ENCODE data around the gene CLCN7. TPM values are rescaled to one million over a fixed set of nuclear protein-coding genes. Genes with fewer than 3 reads are reported as not detected.
A peak's percentile ranks its signal among the peaks of the same experiment; 100 is the strongest.

CLCN7 gene, protein sequence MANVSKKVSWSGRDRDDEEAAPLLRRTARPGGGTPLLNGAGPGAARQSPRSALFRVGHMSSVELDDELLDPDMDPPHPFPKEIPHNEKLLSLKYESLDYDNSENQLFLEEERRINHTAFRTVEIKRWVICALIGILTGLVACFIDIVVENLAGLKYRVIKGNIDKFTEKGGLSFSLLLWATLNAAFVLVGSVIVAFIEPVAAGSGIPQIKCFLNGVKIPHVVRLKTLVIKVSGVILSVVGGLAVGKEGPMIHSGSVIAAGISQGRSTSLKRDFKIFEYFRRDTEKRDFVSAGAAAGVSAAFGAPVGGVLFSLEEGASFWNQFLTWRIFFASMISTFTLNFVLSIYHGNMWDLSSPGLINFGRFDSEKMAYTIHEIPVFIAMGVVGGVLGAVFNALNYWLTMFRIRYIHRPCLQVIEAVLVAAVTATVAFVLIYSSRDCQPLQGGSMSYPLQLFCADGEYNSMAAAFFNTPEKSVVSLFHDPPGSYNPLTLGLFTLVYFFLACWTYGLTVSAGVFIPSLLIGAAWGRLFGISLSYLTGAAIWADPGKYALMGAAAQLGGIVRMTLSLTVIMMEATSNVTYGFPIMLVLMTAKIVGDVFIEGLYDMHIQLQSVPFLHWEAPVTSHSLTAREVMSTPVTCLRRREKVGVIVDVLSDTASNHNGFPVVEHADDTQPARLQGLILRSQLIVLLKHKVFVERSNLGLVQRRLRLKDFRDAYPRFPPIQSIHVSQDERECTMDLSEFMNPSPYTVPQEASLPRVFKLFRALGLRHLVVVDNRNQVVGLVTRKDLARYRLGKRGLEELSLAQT
- 22.7 and 44.3 TPM in 2 replicates for polyA plus RNA-seq (2012; rRNA removed)
- 17.7 and 21.3 TPM in 2 replicates for polyA plus RNA-seq (2012; cell fraction: cytosol; rRNA removed)
- polyA plus RNA-seq (2012; cell fraction: nucleus; rRNA removed), result 152 and 419 TPM in 2 replicates

DNA sequence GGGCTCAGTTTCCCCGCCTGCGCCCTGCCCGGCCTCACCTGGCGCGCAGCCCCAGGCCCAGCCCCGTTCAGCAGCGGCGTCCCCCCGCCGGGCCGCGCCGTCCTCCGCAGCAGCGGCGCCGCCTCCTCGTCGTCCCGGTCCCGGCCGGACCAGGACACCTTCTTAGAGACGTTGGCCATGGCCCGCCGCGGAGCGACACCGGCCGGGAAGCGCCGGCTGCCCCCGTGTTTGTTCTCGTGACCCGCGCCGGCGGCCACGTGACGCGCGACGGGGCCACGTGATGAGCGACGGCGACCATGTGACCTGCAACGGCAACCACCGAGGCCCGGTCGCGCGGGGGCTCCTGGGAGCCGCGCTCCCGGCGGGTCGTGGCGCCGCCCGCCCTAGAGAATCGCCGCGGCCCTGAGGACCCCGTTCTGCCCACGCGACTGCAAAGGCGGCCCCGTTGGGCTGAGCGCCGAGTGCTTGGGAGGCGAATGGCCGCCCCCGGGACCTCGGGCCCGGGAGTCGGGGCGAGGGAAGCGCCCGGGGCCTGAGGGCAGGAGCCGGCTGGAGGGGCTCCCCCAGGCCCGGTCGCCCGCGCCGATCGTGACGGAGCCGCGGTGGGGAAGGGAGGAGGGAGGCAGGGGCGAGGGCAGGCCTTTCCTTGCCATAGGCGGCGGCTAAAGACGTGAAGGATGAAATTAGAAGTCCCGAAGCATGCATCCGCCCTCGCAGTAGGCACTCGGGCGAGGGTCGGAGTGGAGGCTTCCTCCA, at the start of gene CLCN7:
TSS of gene CLCN7 (minus strand) at position 233 of the 756 bp plus-strand sequence. CDS start at position 179, 54 bp downstream.
- peak within 1 kb of the TSS; percentile 77 for H2AFZ ChIP-seq (ENCODE audit: low read depth)
- H3K9ac ChIP-seq, result peak within 1 kb of the TSS; percentile 93
- no peaks in the 10 kb centered on the region for H3K9me3 ChIP-seq
- ChIA-PET POLR2A (interaction anchor here (0.6 to 1.2 kb wide), 3 partner anchors 54 to 681 kb away, joined by 3 to 5 read pairs (median 3); partner anchors contain the start of genes TRAF7 and UQCC4), CTCF (interaction anchor here (1.4 kb wide), 1 partner anchor 19 kb away, joined by 3 read pairs; no protein-coding TSS in a partner anchor)
- DNase-seq, result peak; percentile 99
- peaks cover 51% of the 10 kb centered on the region for H3K79me2 ChIP-seq (ENCODE audit: insufficient read depth)
- H3K27me3 ChIP-seq (ENCODE audit: insufficient read depth), result no peaks in the 10 kb centered on the region
- H3K9me2 ChIP-seq, result no peaks in the 10 kb centered on the region
- H3K4me2 ChIP-seq, result peak within 1 kb of the TSS; percentile 88
- H3K4me3 ChIP-seq (ENCODE audit: low read depth in 2 of 2, low read length in 1 of 2), result peak within 1 kb of the TSS; percentile 72 to 75
- H3K36me3 ChIP-seq (replicated peaks in 1 of 2; ENCODE audit: control insufficient read depth in 1 of 2, insufficient read depth in 2 of 2, low read length in 1 of 2), result no peaks in the 10 kb centered on the region
- no peaks in the 10 kb centered on the region for H4K20me1 ChIP-seq (ENCODE audit: insufficient read depth)
- peaks cover 2% of the 10 kb centered on the region for H3F3A ChIP-seq (replicated peaks; ENCODE audit: insufficient read depth)
- peak within 1 kb of the TSS; percentile 42 to 77; a peak in 3 of 4 replicates for H3K27ac ChIP-seq (ENCODE audit: low read depth in 2 of 2, low read length in 1 of 2)
- WGBS (ENCODE audit: low lambda C conversion rate), result 5% methylated on average over 36 of the region's 99 CpGs
- H3K4me1 ChIP-seq (ENCODE audit: control insufficient read depth in 1 of 2, insufficient read depth in 2 of 2, low read depth in 1 of 2, low read length in 1 of 2), result peaks cover 5 to 11% of the 10 kb centered on the region in 2 experiments; a peak in 2 of 4 replicates
- TF ChIP-seq TAF1 (IDR thresholded peaks at IDR 0.05; ENCODE audit: borderline replicate concordance, low read depth, low read length) (peak; percentile 75; the same call in 1 of the 2 replicates), RFX5 (IDR thresholded peaks at IDR 0.05; ENCODE audit: low read length) (no peak), MXI1 (IDR thresholded peaks at IDR 0.05; ENCODE audit: low read depth, low read length) (peak; percentile 80), TCF12 (IDR thresholded peaks at IDR 0.05) (no peak; the same call in 1 of the 2 replicates), FOXM1 (IDR thresholded peaks at IDR 0.05; ENCODE audit: low read depth) (no peak), FOXJ3 (CRISPR knock-in tag; IDR thresholded peaks at IDR 0.05) (no peak), USF1 (IDR thresholded peaks at IDR 0.05; ENCODE audit: borderline replicate concordance, low read depth) (peak; percentile 99), MEF2A (IDR thresholded peaks at IDR 0.05; ENCODE audit: borderline replicate concordance, low read depth) (no peak), USF2 (IDR thresholded peaks at IDR 0.05; ENCODE audit: borderline replicate concordance, low read depth, low read length) (peak; percentile 99), MAX (IDR thresholded peaks at IDR 0.05; ENCODE audit: low read depth) (peak; percentile 95), GABPA (IDR thresholded peaks at IDR 0.05; ENCODE audit: low read depth) (no peak), SIN3A (IDR thresholded peaks at IDR 0.05; ENCODE audit: borderline replicate concordance, low read depth, low read length) (peak; percentile 64), EP300 (IDR thresholded peaks at IDR 0.05; ENCODE audit: borderline replicate concordance in 1 of 2, low read depth in 1 of 2, low read length in 1 of 2) (no peak), RAD21 (IDR thresholded peaks at IDR 0.05; ENCODE audit: low read length) (no peak), NFIC (IDR thresholded peaks at IDR 0.05; ENCODE audit: borderline replicate concordance) (no peak; the same call in 1 of the 2 replicates), EZH2phosphoT487 (IDR thresholded peaks at IDR 0.05; ENCODE audit: borderline replicate concordance, low read depth) (no peak), IRF3 (IDR thresholded peaks at IDR 0.05; ENCODE audit: low read depth, low read length) (no peak), FOSL2 (IDR thresholded peaks at IDR 0.05; ENCODE audit: borderline replicate concordance, low read depth) (no peak), NRF1 (IDR thresholded peaks at IDR 0.05; ENCODE audit: low read depth, low read length) (no peak), RCOR1 (IDR thresholded peaks at IDR 0.05; ENCODE audit: low read length) (peak; percentile 73)
- TF ChIP-seq, protein P1, sequence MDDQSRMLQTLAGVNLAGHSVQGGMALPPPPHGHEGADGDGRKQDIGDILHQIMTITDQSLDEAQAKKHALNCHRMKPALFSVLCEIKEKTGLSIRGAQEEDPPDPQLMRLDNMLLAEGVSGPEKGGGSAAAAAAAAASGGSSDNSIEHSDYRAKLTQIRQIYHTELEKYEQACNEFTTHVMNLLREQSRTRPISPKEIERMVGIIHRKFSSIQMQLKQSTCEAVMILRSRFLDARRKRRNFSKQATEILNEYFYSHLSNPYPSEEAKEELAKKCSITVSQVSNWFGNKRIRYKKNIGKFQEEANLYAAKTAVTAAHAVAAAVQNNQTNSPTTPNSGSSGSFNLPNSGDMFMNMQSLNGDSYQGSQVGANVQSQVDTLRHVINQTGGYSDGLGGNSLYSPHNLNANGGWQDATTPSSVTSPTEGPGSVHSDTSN (IDR thresholded peaks at IDR 0.05), result no peak
- TF ChIP-seq, protein P2, sequence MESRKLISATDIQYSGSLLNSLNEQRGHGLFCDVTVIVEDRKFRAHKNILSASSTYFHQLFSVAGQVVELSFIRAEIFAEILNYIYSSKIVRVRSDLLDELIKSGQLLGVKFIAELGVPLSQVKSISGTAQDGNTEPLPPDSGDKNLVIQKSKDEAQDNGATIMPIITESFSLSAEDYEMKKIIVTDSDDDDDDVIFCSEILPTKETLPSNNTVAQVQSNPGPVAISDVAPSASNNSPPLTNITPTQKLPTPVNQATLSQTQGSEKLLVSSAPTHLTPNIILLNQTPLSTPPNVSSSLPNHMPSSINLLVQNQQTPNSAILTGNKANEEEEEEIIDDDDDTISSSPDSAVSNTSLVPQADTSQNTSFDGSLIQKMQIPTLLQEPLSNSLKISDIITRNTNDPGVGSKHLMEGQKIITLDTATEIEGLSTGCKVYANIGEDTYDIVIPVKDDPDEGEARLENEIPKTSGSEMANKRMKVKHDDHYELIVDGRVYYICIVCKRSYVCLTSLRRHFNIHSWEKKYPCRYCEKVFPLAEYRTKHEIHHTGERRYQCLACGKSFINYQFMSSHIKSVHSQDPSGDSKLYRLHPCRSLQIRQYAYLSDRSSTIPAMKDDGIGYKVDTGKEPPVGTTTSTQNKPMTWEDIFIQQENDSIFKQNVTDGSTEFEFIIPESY (IDR thresholded peaks at IDR 0.05; ENCODE audit: borderline replicate concordance, low read depth), result no peak

Measured in SK-N-SH (cell line).